DOHH2 (cell line): ENCODE measurements around the gene CRYBG1.

ENCODE experiments used
- EZH2phosphoT487 ChIP-seq: fragments of 200-600 bp; sonication (generic); IDR thresholded peaks from 2 replicates; pipeline ENCODE4 v1.6.1; 2017; ENCODE audit warnings: borderline replicate concordance, mild to moderate bottlenecking, antibody characterized with exemption, low read length, moderate library complexity, mixed read lengths
- TF ChIP-seq, protein P1 (sequence below): fragments of 200-600 bp; sonication (generic); IDR thresholded peaks from one replicate; pipeline ENCODE4 v1.5.1; 2014; ENCODE audit warnings: antibody characterized with exemption, mild to moderate bottlenecking, low read depth, low read length; ENCODE audit not compliant: poor library complexity, severe bottlenecking

DNA sequence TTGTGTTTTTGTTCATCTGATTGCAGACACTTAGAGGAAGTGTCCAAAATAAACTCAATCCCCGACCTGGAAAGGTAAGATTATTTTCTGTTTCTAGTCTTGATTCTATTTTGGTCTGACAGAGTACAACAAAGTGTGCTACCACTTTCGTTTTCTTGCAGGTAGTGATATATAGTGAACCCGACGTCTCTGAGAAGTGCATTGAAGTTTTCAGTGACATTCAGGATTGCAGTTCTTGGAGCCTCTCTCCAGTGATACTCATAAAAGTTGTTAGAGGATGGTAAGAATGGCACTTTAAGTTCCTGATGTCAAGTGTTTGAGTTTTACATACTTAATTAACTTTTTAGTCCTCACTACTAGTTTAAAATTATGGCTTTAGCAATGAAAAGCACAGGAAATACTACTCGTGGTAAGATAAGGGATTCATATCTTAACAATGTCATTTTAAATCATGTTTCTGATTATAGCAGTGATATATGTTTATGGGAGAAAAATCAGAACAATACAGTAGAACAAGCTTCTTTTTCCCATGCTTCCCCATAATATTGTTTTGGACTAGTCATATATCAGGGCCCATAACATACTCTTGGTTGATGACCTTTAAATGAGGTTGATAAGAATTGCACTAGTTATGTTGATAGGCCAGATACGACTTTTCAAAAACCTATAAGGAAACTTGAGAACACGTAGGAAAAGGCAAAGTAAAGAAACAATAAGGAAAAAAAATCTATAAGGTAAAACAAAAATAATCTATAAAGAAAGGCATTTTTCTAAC, 164.8 kb downstream of the CRYBG1 start:
- TF ChIP-seq, protein P1, sequence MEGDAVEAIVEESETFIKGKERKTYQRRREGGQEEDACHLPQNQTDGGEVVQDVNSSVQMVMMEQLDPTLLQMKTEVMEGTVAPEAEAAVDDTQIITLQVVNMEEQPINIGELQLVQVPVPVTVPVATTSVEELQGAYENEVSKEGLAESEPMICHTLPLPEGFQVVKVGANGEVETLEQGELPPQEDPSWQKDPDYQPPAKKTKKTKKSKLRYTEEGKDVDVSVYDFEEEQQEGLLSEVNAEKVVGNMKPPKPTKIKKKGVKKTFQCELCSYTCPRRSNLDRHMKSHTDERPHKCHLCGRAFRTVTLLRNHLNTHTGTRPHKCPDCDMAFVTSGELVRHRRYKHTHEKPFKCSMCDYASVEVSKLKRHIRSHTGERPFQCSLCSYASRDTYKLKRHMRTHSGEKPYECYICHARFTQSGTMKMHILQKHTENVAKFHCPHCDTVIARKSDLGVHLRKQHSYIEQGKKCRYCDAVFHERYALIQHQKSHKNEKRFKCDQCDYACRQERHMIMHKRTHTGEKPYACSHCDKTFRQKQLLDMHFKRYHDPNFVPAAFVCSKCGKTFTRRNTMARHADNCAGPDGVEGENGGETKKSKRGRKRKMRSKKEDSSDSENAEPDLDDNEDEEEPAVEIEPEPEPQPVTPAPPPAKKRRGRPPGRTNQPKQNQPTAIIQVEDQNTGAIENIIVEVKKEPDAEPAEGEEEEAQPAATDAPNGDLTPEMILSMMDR, result no peak
- TF ChIP-seq EZH2phosphoT487, result no peak
